IMR-90 (cell line): ENCODE data around the gene NFAT5. TPM values are rescaled to one million over a fixed set of nuclear protein-coding genes. Genes with fewer than 3 reads are reported as not detected.

Source experiments
- ATAC-seq: fragments of 200-7000 bp; cut with Tn5 transposase; 2 replicates; pipeline ENCODE4 v1.9.1; 2020; ENCODE audit warnings: low read depth, mild to moderate bottlenecking, moderate library complexity
- BruUV-seq: library from RNA; stranded (reverse); fragments of 400-500 nt; replicated peaks from 2 replicates; lab custom pipeline; 2021; lab: Mats Ljungman, UMichigan
- CTCF ChIA-PET: fragments of 300-600 bp; formaldehyde crosslinking; extraction: SDS; loops from one replicate; lab custom pipeline; 2021; ENCODE audit warnings: antibody characterized with exemption; lab: Yijun Ruan, JAX
- POLR2A ChIA-PET: fragments of 300-600 bp; sonication (Branson Sonifier 250); formaldehyde crosslinking; loops from one replicate; lab custom pipeline; 2022; ENCODE audit warnings: antibody characterized with exemption; ENCODE audit not compliant: unreplicated experiment; lab: Charles Lee
- DNase-seq: peaks from one replicate; pipeline ENCODE4 v3.0.0; 2013
- H2AFZ ChIP-seq: replicated peaks from 2 replicates; pipeline ENCODE3; 2013; ENCODE audit warnings: low read length, mild to moderate bottlenecking; ENCODE audit not compliant: poor library complexity
- H2AK5ac ChIP-seq: 2 replicates; pipeline ENCODE4 v1.6.1; 2013; ENCODE audit warnings: low read depth, low read length, inconsistent platforms
- H2AK9ac ChIP-seq: replicated peaks from 2 replicates; pipeline ENCODE3; 2013; ENCODE audit warnings: mild to moderate bottlenecking, low read depth, low read length, moderate library complexity; ENCODE audit not compliant: poor library complexity
- H2BK120ac ChIP-seq: 2 replicates; pipeline ENCODE4 v1.6.1; 2013; ENCODE audit warnings: low read depth, low read length, inconsistent platforms
- H2BK15ac ChIP-seq: 3 replicates; pipeline ENCODE4 v1.6.1; 2013; ENCODE audit warnings: low read depth, low read length, inconsistent platforms
- H2BK20ac ChIP-seq: 2 replicates; pipeline ENCODE4 v1.6.1; 2013; ENCODE audit warnings: low read depth, mild to moderate bottlenecking, inconsistent platforms, low read length, moderate library complexity
- H2BK5ac ChIP-seq: 2 replicates; pipeline ENCODE4 v1.6.1; 2013; ENCODE audit warnings: mild to moderate bottlenecking, low read depth, low read length, inconsistent platforms; ENCODE audit not compliant: poor library complexity, severe bottlenecking
- H3K14ac ChIP-seq: replicated peaks from 2 replicates; pipeline ENCODE4 v1.6.1; 2013; ENCODE audit warnings: low read depth, low read length, inconsistent platforms
- H3K18ac ChIP-seq: 2 replicates; pipeline ENCODE4 v1.6.1; 2013; ENCODE audit warnings: low read depth, low read length, control low read depth
- H3K23ac ChIP-seq: 2 replicates; pipeline ENCODE4 v1.6.1; 2013; ENCODE audit warnings: low read depth, low read length, inconsistent platforms
- H3K27ac ChIP-seq: 2 replicates; pipeline ENCODE4 v1.5.1; 2013; ENCODE audit warnings: mild to moderate bottlenecking, control low read depth, low read length; ENCODE audit not compliant: insufficient read depth
- H3K27me3 ChIP-seq: 2 replicates; pipeline ENCODE4 v1.6.1; 2013; ENCODE audit warnings: low read length; ENCODE audit not compliant: control insufficient read depth, insufficient read depth
- H3K36me3 ChIP-seq: 2 replicates; pipeline ENCODE4 v1.6.1; 2013; ENCODE audit warnings: low read length, mixed read lengths; ENCODE audit not compliant: control insufficient read depth, insufficient read depth
- H3K4ac ChIP-seq: 2 replicates; pipeline ENCODE4 v1.6.1; 2013; ENCODE audit warnings: low read depth, low read length, inconsistent platforms
- H3K4me1 ChIP-seq: 2 replicates; pipeline ENCODE4 v1.6.1; 2013; ENCODE audit warnings: low read length, mixed read lengths; ENCODE audit not compliant: control insufficient read depth, insufficient read depth
- H3K4me2 ChIP-seq: 2 replicates; pipeline ENCODE4 v1.6.1; 2013; ENCODE audit warnings: low read depth, mild to moderate bottlenecking, control low read depth, low read length, moderate library complexity
- H3K4me3 ChIP-seq: 2 replicates; pipeline ENCODE4 v1.5.1; 2013; ENCODE audit warnings: low read depth, mild to moderate bottlenecking, control low read depth, low read length, moderate library complexity; ENCODE audit not compliant: insufficient read depth
- H3K56ac ChIP-seq: 2 replicates; pipeline ENCODE4 v1.6.1; 2013; ENCODE audit warnings: low read length, inconsistent platforms; ENCODE audit not compliant: insufficient read depth; ENCODE audit errors: extremely low read depth
- H3K79me1 ChIP-seq, 2 experiments: 2 replicates each; pipeline ENCODE4 v1.6.1; 2013; ENCODE audit warnings: low read length in 2 of 2, inconsistent platforms in 1 of 2, low read depth in 1 of 2
- H3K9ac ChIP-seq: 2 replicates; pipeline ENCODE4 v1.6.1; 2013; ENCODE audit warnings: low read depth, low read length, control low read depth
- H3K9me1 ChIP-seq: 2 replicates; pipeline ENCODE4 v1.6.1; 2013; ENCODE audit warnings: low read length, inconsistent platforms; ENCODE audit not compliant: insufficient read depth
- H3K9me3 ChIP-seq: 2 replicates; pipeline ENCODE4 v1.6.1; 2013; ENCODE audit warnings: low read length; ENCODE audit not compliant: control insufficient read depth, insufficient read depth
- H4K20me1 ChIP-seq: 2 replicates; pipeline ENCODE4 v1.6.1; 2013; ENCODE audit warnings: low read length, inconsistent platforms; ENCODE audit not compliant: insufficient read depth
- H4K5ac ChIP-seq: 2 replicates; pipeline ENCODE4 v1.6.1; 2013; ENCODE audit warnings: mild to moderate bottlenecking, low read depth, low read length, control low read depth
- H4K8ac ChIP-seq, 2 experiments: 2 replicates each; pipeline ENCODE4 v1.6.1; 2013; ENCODE audit warnings: low read depth in 2 of 2, low read length in 2 of 2, control low read depth in 1 of 2, inconsistent platforms in 1 of 2
- H4K91ac ChIP-seq: 2 replicates; pipeline ENCODE4 v1.6.1; 2013; ENCODE audit warnings: low read depth, low read length, inconsistent platforms; ENCODE audit not compliant: insufficient read depth
- BHLHE40 ChIP-seq: fragments of 150-350 bp; IDR thresholded peaks from 2 replicates; pipeline ENCODE4 v1.6.1; 2016; ENCODE audit warnings: mild to moderate bottlenecking, low read depth, low read length
- CEBPB ChIP-seq: IDR thresholded peaks from 2 replicates; pipeline ENCODE4 v1.6.1; 2012; ENCODE audit warnings: low read depth, low read length, improper control_type of control experiment
- CTCF ChIP-seq: conservative IDR thresholded peaks from 2 replicates; pipeline ENCODE4 v1.5.1; 2012; ENCODE audit warnings: mild to moderate bottlenecking, low read depth, low read length, improper control_type of control experiment
- ELK1 ChIP-seq: fragments of 150-350 bp; IDR thresholded peaks from 2 replicates; pipeline ENCODE4 v1.6.1; 2016; ENCODE audit warnings: low read depth, mild to moderate bottlenecking, low read length, moderate library complexity, borderline replicate concordance
- FOS ChIP-seq: fragments of 150-350 bp; IDR thresholded peaks from 2 replicates; pipeline ENCODE4 v1.6.1; 2016; ENCODE audit warnings: low read depth, low read length
- MAFK ChIP-seq: IDR thresholded peaks from 2 replicates; pipeline ENCODE4 v1.6.1; 2012; ENCODE audit warnings: low read depth, low read length, improper control_type of control experiment
- MXI1 ChIP-seq: IDR thresholded peaks from 2 replicates; pipeline ENCODE4 v1.6.1; 2012; ENCODE audit warnings: low read depth, mild to moderate bottlenecking, low read length, moderate library complexity, borderline replicate concordance
- NFE2L2 ChIP-seq: fragments of 150-350 bp; IDR thresholded peaks from 2 replicates; pipeline ENCODE4 v1.6.1; 2016; ENCODE audit warnings: low read depth, mild to moderate bottlenecking, low read length
- POLR2A ChIP-seq: IDR thresholded peaks from 2 replicates; pipeline ENCODE4 v1.6.1; 2012; ENCODE audit warnings: mild to moderate bottlenecking, low read depth, low read length
- RAD21 ChIP-seq: IDR thresholded peaks from 2 replicates; pipeline ENCODE4 v1.6.1; 2012; ENCODE audit warnings: low read length, improper control_type of control experiment
- RCOR1 ChIP-seq: IDR thresholded peaks from 2 replicates; pipeline ENCODE4 v1.6.1; 2012; ENCODE audit warnings: mild to moderate bottlenecking, low read length, improper control_type of control experiment; ENCODE audit not compliant: insufficient replicate concordance
- RFX5 ChIP-seq: IDR thresholded peaks from 2 replicates; pipeline ENCODE4 v1.8.0; 2012; ENCODE audit warnings: low read depth, mild to moderate bottlenecking, low read length, moderate library complexity
- SMC3 ChIP-seq: fragments of 150-350 bp; IDR thresholded peaks from 2 replicates; pipeline ENCODE4 v1.6.1; 2016; ENCODE audit warnings: low read depth, mild to moderate bottlenecking, antibody characterized with exemption, low read length, moderate library complexity
- USF2 ChIP-seq: fragments of 150-350 bp; IDR thresholded peaks from 2 replicates; pipeline ENCODE4 v1.6.1; 2017; ENCODE audit warnings: mild to moderate bottlenecking, antibody characterized with exemption, low read length, low read depth
- WGBS, 2 experiments: methylation state at CpG; one replicate each; pipeline versions ENCODE4 v1.1.5 to v1.1.7; 2013; ENCODE audit warnings: missing lambda C conversion rate in 2 of 2; ENCODE audit not compliant: insufficient read length in 1 of 2; ENCODE audit errors: extremely low coverage in 2 of 2; 5-methylcytosine and 5-hydroxymethylcytosine counted together
- dilution Hi-C: fragments of 300-500 bp; cut with HindIII; formaldehyde crosslinking; loops from one replicate; pipeline ENCODE4 v1.14.3; 2018; ENCODE audit warnings: low sequenced_read_pairs; ENCODE audit not compliant: unreplicated experiment
- in situ Hi-C: fragments of 300-500 bp; cut with MboI; formaldehyde crosslinking; loops from 3 replicates; pipeline ENCODE4 v1.14.3; 2019; ENCODE audit warnings: low sequenced_read_pairs, inconsistent platforms, mixed read lengths
- intact Hi-C: fragments of 100-400 bp; cut with micrococcal nuclease; formaldehyde crosslinking; loops from 2 replicates; pipeline ENCODE4 v1.10.0; 2022
- polyA plus RNA-seq, 3 experiments: library from polyadenylated mRNA; depleted of rRNA; stranded (reverse); fragments of >200 nt; gene quantifications; 2 replicates each; pipeline ENCODE4 v1.2.3, GENCODE V29; 2012; ENCODE audit warnings: low replicate concordance in 1 of 3
- total RNA-seq: library from RNA; depleted of rRNA; stranded (reverse); fragments of >200 nt; gene quantifications from 2 replicates; pipeline ENCODE4 v1.2.3, GENCODE V29; 2012

NFAT5 gene
- total and polyA plus RNA-seq, 2 of the 4 experiments (the other 2 are of a cell fraction) = 10.9 to 20.1 TPM

GRCh38 chr16:69555437-69555836, 10.3 kb upstream of the NFAT5 start:
- H4K8ac ChIP-seq = no peak overlapping the region
- no peak overlapping the region for H2AFZ ChIP-seq
- H3K27me3 ChIP-seq = no peaks in the 10 kb centered on the region
- H2AK9ac ChIP-seq = no peak overlapping the region
- H3K4me1 ChIP-seq = no peaks in the 10 kb centered on the region
- intact Hi-C loops (no loop called here), dilution Hi-C loops (no loop called here), in situ Hi-C loops (no loop called here)
- no peak overlapping the region for H3K18ac ChIP-seq
- H4K5ac ChIP-seq = no peak overlapping the region
- no peak for DNase-seq
- no peak overlapping the region for H3K23ac ChIP-seq
- no peak overlapping the region for H2BK15ac ChIP-seq
- H3K4me3 ChIP-seq = no peak overlapping the region
- no peak for TF ChIP-seq MXI1
- TF ChIP-seq CTCF = no peak
- TF ChIP-seq NFE2L2 = no peak
- no peak for TF ChIP-seq MAFK
- TF ChIP-seq RCOR1 = no peak
- TF ChIP-seq USF2 = no peak
- TF ChIP-seq SMC3 = no peak
- TF ChIP-seq FOS = no peak
- TF ChIP-seq BHLHE40 = no peak
- TF ChIP-seq ELK1 = no peak
- TF ChIP-seq RFX5 = no peak
- TF ChIP-seq POLR2A = no peak
- TF ChIP-seq RAD21 = no peak
- no peak for TF ChIP-seq CEBPB
- no peak overlapping the region for H4K91ac ChIP-seq
- ChIA-PET POLR2A (no interaction called here), CTCF (no interaction called here)
- no peak for ATAC-seq
- no peak overlapping the region for H3K4me2 ChIP-seq
- H3K56ac ChIP-seq = no peak overlapping the region
- no CpG with 5 or more reads among the region's 1 CpG for WGBS, 2 experiments
- H3K14ac ChIP-seq = no peak overlapping the region
- BruUV-seq = no TSS peak
- H3K4ac ChIP-seq = no peak overlapping the region
- H3K9me3 ChIP-seq = no peaks in the 10 kb centered on the region
- H2BK5ac ChIP-seq = no peak overlapping the region
- no peak overlapping the region for H2AK5ac ChIP-seq
- H4K20me1 ChIP-seq = no peaks in the 10 kb centered on the region
- H2BK20ac ChIP-seq = no peak overlapping the region
- H3K79me1 ChIP-seq = no peaks in the 10 kb centered on the region
- no peak overlapping the region for H3K27ac ChIP-seq
- no peaks in the 10 kb centered on the region for H3K9me1 ChIP-seq
- no peak overlapping the region for H3K9ac ChIP-seq
- H3K36me3 ChIP-seq = no peaks in the 10 kb centered on the region
- no peak overlapping the region for H2BK120ac ChIP-seq
